ENCODE data around the gene NTNG2. TPM values are rescaled to one million over a fixed set of nuclear protein-coding genes. Genes with fewer than 3 reads are reported as not detected.

NTNG2 gene
- total RNA-seq, 1 donor from 2014 or later, result 2.5 TPM

GRCh38 chr9:132243156-132244074 lies 81.6 kb downstream of the NTNG2 start:
- Histone ChIP-seq H3K79me2 (ENCODE audit: insufficient read depth, low read length) (no peaks in the 10 kb centered on the region), H3K9ac (ENCODE audit: low read length) (no peak overlapping the region), H3K36me3 (ENCODE audit: insufficient read depth, low read length) (no peaks in the 10 kb centered on the region), H2AFZ (ENCODE audit: low read depth, low read length) (no peak overlapping the region), H3K27ac (ENCODE audit: low read depth, low read length) (no peak overlapping the region), H3K4me1 (ENCODE audit: insufficient read depth, low read length) (peaks cover 11% of the 10 kb centered on the region), H4K20me1 (ENCODE audit: insufficient read depth, low read length) (no peaks in the 10 kb centered on the region), H3K9me3 (ENCODE audit: insufficient read depth, low read depth, low read length) (no peaks in the 10 kb centered on the region), H3K4me3 (ENCODE audit: insufficient read depth, low read depth, low read length) (no peak overlapping the region), H3K4me2 (ENCODE audit: low read length) (no peak overlapping the region), H3K27me3 (ENCODE audit: insufficient read depth, low read length) (peaks cover 20% of the 10 kb centered on the region)
- TF ChIP-seq, protein P1, sequence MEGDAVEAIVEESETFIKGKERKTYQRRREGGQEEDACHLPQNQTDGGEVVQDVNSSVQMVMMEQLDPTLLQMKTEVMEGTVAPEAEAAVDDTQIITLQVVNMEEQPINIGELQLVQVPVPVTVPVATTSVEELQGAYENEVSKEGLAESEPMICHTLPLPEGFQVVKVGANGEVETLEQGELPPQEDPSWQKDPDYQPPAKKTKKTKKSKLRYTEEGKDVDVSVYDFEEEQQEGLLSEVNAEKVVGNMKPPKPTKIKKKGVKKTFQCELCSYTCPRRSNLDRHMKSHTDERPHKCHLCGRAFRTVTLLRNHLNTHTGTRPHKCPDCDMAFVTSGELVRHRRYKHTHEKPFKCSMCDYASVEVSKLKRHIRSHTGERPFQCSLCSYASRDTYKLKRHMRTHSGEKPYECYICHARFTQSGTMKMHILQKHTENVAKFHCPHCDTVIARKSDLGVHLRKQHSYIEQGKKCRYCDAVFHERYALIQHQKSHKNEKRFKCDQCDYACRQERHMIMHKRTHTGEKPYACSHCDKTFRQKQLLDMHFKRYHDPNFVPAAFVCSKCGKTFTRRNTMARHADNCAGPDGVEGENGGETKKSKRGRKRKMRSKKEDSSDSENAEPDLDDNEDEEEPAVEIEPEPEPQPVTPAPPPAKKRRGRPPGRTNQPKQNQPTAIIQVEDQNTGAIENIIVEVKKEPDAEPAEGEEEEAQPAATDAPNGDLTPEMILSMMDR (IDR thresholded peaks at IDR 0.05; ENCODE audit: insufficient read depth, low read depth, low read length), result no peak
- TF ChIP-seq EZH2 (IDR thresholded peaks at IDR 0.05; ENCODE audit: insufficient read depth, low read length), result no peak
- Mint-ChIP-seq H3K36me3 (ENCODE audit: low read depth, unreplicated experiment) (no peaks in the 10 kb centered on the region), H3K9me3 (ENCODE audit: unreplicated experiment) (no peaks in the 10 kb centered on the region), H3K4me3 (ENCODE audit: unreplicated experiment) (no peak overlapping the region), H3K4me1 (ENCODE audit: low read depth, unreplicated experiment) (peaks cover 1% of the 10 kb centered on the region), H3K27me3 (ENCODE audit: low read depth, unreplicated experiment) (peaks cover 38% of the 10 kb centered on the region), H3K27ac (ENCODE audit: unreplicated experiment) (no peak overlapping the region)
- FAIRE-seq (no peak), DNase-seq (ENCODE audit: low read depth) (no peak)

- Mint-ChIP-seq H3K27me3 (ENCODE audit: low read depth, unreplicated experiment) (peaks cover 27% of the 10 kb centered on the region), H3K4me3 (ENCODE audit: unreplicated experiment) (no peak overlapping the region)
- H3K27me3 ChIP-seq (ENCODE audit: insufficient read depth, low read length), result peaks cover 12% of the 10 kb centered on the region
Measured at GRCh38 chr9:132244582-132245455, 83.0 kb downstream of the NTNG2 start.

More at GRCh38 chr9:132244582-132245455, 83.0 kb downstream of the NTNG2 start:
- Mint-ChIP-seq H3K27ac (ENCODE audit: unreplicated experiment) (no peak overlapping the region), H3K4me1 (ENCODE audit: low read depth, unreplicated experiment) (peaks cover 1% of the 10 kb centered on the region), H3K9me3 (ENCODE audit: unreplicated experiment) (no peaks in the 10 kb centered on the region), H3K36me3 (ENCODE audit: low read depth, unreplicated experiment) (no peaks in the 10 kb centered on the region)
- DNase-seq (ENCODE audit: low read depth) (no peak), FAIRE-seq (no peak)
- no peaks in the 10 kb centered on the region for H4K20me1 ChIP-seq (ENCODE audit: insufficient read depth, low read length)
- H2AFZ ChIP-seq (ENCODE audit: low read depth, low read length), result no peak overlapping the region
- H3K4me3 ChIP-seq (ENCODE audit: insufficient read depth, low read depth, low read length), result no peak overlapping the region
- H3K4me1 ChIP-seq (ENCODE audit: insufficient read depth, low read length), result peaks cover 11% of the 10 kb centered on the region
- no peak overlapping the region for H3K4me2 ChIP-seq (ENCODE audit: low read length)
- H3K79me2 ChIP-seq (ENCODE audit: insufficient read depth, low read length), result no peaks in the 10 kb centered on the region
- TF ChIP-seq EZH2 (IDR thresholded peaks at IDR 0.05; ENCODE audit: insufficient read depth, low read length), result no peak
- TF ChIP-seq, protein P1 (IDR thresholded peaks at IDR 0.05; ENCODE audit: insufficient read depth, low read depth, low read length), result no peak
- no peaks in the 10 kb centered on the region for H3K9me3 ChIP-seq (ENCODE audit: insufficient read depth, low read depth, low read length)
- H3K36me3 ChIP-seq (ENCODE audit: insufficient read depth, low read length), result no peaks in the 10 kb centered on the region
- no peak overlapping the region for H3K9ac ChIP-seq (ENCODE audit: low read length)
- H3K27ac ChIP-seq (ENCODE audit: low read depth, low read length), result no peak overlapping the region
